ENCODE data around the gene KDM1B. TPM values are rescaled to one million over a fixed set of nuclear protein-coding genes. Genes with fewer than 3 reads are reported as not detected.
"Not testable (repeated sequence)": the region's sequence is repeated elsewhere in the genome, so short reads cannot be mapped to it uniquely, and the experiment has no call there.

The KDM1B gene
- total RNA-seq, 2 experiments from 2014 or later: 17.5 to 18.5 TPM

- Mint-ChIP-seq H3K36me3 (peaks cover 12% of the 10 kb centered on the region), H3K4me1 (ENCODE audit: low read depth) (peaks cover 24% of the 10 kb centered on the region), H3K4me3 (no peak overlapping the region), H3K27ac (no peak overlapping the region), H3K27me3 (no peaks in the 10 kb centered on the region), H3K9me3 (no peaks in the 10 kb centered on the region)
- POLR2A ChIA-PET: no interaction called here
- intact Hi-C loops (cut with micrococcal nuclease): loop anchor here (1.0 to 10.0 kb wide), 3 partner anchors 31 to 361 kb away; partner anchors contain the start of gene NHLRC1
- no peak for DNase-seq
- CTCF ChIA-PET: no interaction called here
These were observed 1.9 kb upstream of the KDM1B start for GRCh38 chr6:18153311-18153703.

GRCh38 chr6:18154507-18155149 lies 594 bp upstream of the KDM1B start, which contains the start of gene TPMT:
TPMT (minus strand) TSS chr6:18155077; CDS start chr6:18149127, 5,950 bp downstream.
- H3K9me3 Mint-ChIP-seq: no peaks in the 10 kb centered on the region
- peaks cover 24% of the 10 kb centered on the region for H3K4me1 Mint-ChIP-seq (ENCODE audit: low read depth)
- H3K36me3 Mint-ChIP-seq: peaks cover 12% of the 10 kb centered on the region
- no peaks in the 10 kb centered on the region for H3K27me3 Mint-ChIP-seq
- H3K27ac Mint-ChIP-seq: peak within 1 kb of the TSS; percentile 87
- POLR2A ChIA-PET: interaction anchor here (0.5 kb wide), 1 partner anchor 61 kb away, joined by 4 read pairs; no protein-coding TSS in a partner anchor
- intact Hi-C loops (cut with micrococcal nuclease): loop anchor here (1.0 to 10.0 kb wide), 6 partner anchors 110 to 554 kb away; partner anchors contain the start of genes DEK and FAM8A1
- DNase-seq: no peak
- CTCF ChIA-PET: interaction anchor here (0.5 kb wide), 1 partner anchor 81 kb away, joined by 4 read pairs; no protein-coding TSS in a partner anchor
- H3K4me3 Mint-ChIP-seq: peak within 1 kb of the TSS; percentile 97

- Mint-ChIP-seq H3K36me3 (peaks cover 17% of the 10 kb centered on the region), H3K4me3 (peak overlapping the region; percentile 97), H3K27ac (peak overlapping the region; percentile 67), H3K27me3 (no peaks in the 10 kb centered on the region), H3K4me1 (ENCODE audit: low read depth) (peaks cover 24% of the 10 kb centered on the region), H3K9me3 (no peaks in the 10 kb centered on the region)
- DNase-seq: peak; percentile 60
- CTCF ChIA-PET: no interaction called here
- POLR2A ChIA-PET: interaction anchor here (0.7 kb wide), 1 partner anchor 9 kb away, joined by 3 read pairs; no protein-coding TSS in a partner anchor
- intact Hi-C loops (cut with micrococcal nuclease): loop anchor here (1.0 to 10.0 kb wide), 7 partner anchors 55 to 556 kb away; partner anchors contain the start of genes DEK and FAM8A1
These were observed 721 bp downstream of the KDM1B start for GRCh38 chr6:18155864-18156421.

GRCh38 chr6:18160911-18161310 lies 5.7 kb downstream of the KDM1B start:
- Mint-ChIP-seq H3K36me3 (peaks cover 38% of the 10 kb centered on the region), H3K4me1 (ENCODE audit: low read depth) (peaks cover 13% of the 10 kb centered on the region), H3K27me3 (no peaks in the 10 kb centered on the region), H3K9me3 (no peaks in the 10 kb centered on the region), H3K4me3 (no peak overlapping the region), H3K27ac (no peak overlapping the region)
- DNase-seq: no peak
- ChIA-PET POLR2A (no interaction called here), CTCF (no interaction called here)
- intact Hi-C loops (cut with micrococcal nuclease): no loop called here

GRCh38 chr6:18161431-18161830 lies 6.2 kb downstream of the KDM1B start:
- Mint-ChIP-seq H3K27ac (peak overlapping the region; percentile 16), H3K36me3 (peaks cover 38% of the 10 kb centered on the region), H3K9me3 (no peaks in the 10 kb centered on the region), H3K4me1 (ENCODE audit: low read depth) (peaks cover 8% of the 10 kb centered on the region), H3K4me3 (no peak overlapping the region), H3K27me3 (no peaks in the 10 kb centered on the region)
- intact Hi-C loops (cut with micrococcal nuclease): no loop called here
- ChIA-PET POLR2A (no interaction called here), CTCF (no interaction called here)
- DNase-seq: no peak

GRCh38 chr6:18162401-18162800 lies 7.2 kb downstream of the KDM1B start:
- intact Hi-C loops (cut with micrococcal nuclease): no loop called here
- Mint-ChIP-seq H3K4me3 (no peak overlapping the region), H3K27ac (no peak overlapping the region), H3K4me1 (ENCODE audit: low read depth) (peaks cover 7% of the 10 kb centered on the region), H3K36me3 (peaks cover 38% of the 10 kb centered on the region), H3K27me3 (no peaks in the 10 kb centered on the region), H3K9me3 (no peaks in the 10 kb centered on the region)
- POLR2A ChIA-PET: no interaction called here
- CTCF ChIA-PET: no interaction called here
- no peak for DNase-seq

- no peaks in the 10 kb centered on the region for H3K27me3 Mint-ChIP-seq
- peaks cover 7% of the 10 kb centered on the region for H3K4me1 Mint-ChIP-seq (ENCODE audit: low read depth)
- H3K36me3 Mint-ChIP-seq: peaks cover 43% of the 10 kb centered on the region
- peaks cover 8% of the 10 kb centered on the region for H3K9me3 Mint-ChIP-seq
- POLR2A ChIA-PET: no interaction called here
- intact Hi-C loops (cut with micrococcal nuclease): no loop called here
- CTCF ChIA-PET: no interaction called here
- H3K4me3 Mint-ChIP-seq: no peak overlapping the region
- H3K27ac Mint-ChIP-seq: no peak overlapping the region
- no peak for DNase-seq
These were observed 10.5 kb downstream of the KDM1B start for GRCh38 chr6:18165751-18166150.

GRCh38 chr6:18166312-18167036 lies 11.3 kb downstream of the KDM1B start:
- H3K4me1 Mint-ChIP-seq (ENCODE audit: low read depth): peaks cover 2% of the 10 kb centered on the region
- intact Hi-C loops (cut with micrococcal nuclease): no loop called here
- H3K27me3 Mint-ChIP-seq: no peaks in the 10 kb centered on the region
- POLR2A ChIA-PET: interaction anchor here (1.4 kb wide), 1 partner anchor 8 kb away, joined by 3 read pairs; no protein-coding TSS in a partner anchor
- no peak overlapping the region for H3K27ac Mint-ChIP-seq
- H3K4me3 Mint-ChIP-seq: no peak overlapping the region
- no peak for DNase-seq
- H3K9me3 Mint-ChIP-seq: peaks cover 8% of the 10 kb centered on the region
- CTCF ChIA-PET: interaction anchor here (0.6 kb wide), 1 partner anchor 45 kb away, joined by 3 read pairs; no protein-coding TSS in a partner anchor
- H3K36me3 Mint-ChIP-seq: peaks cover 41% of the 10 kb centered on the region

GRCh38 chr6:18168264-18168663 lies 13.0 kb downstream of the KDM1B start:
- no peak overlapping the region for H3K27ac Mint-ChIP-seq
- H3K36me3 Mint-ChIP-seq: peaks cover 36% of the 10 kb centered on the region
- H3K4me3 Mint-ChIP-seq: no peak overlapping the region
- intact Hi-C loops (cut with micrococcal nuclease): no loop called here
- H3K4me1 Mint-ChIP-seq (ENCODE audit: low read depth): no peaks in the 10 kb centered on the region
- H3K27me3 Mint-ChIP-seq: no peaks in the 10 kb centered on the region
- ChIA-PET CTCF (no interaction called here), POLR2A (no interaction called here)
- H3K9me3 Mint-ChIP-seq: peaks cover 8% of the 10 kb centered on the region
- no peak for DNase-seq

- no peak overlapping the region for H3K27ac Mint-ChIP-seq
- H3K4me1 Mint-ChIP-seq (ENCODE audit: low read depth): no peaks in the 10 kb centered on the region
- H3K36me3 Mint-ChIP-seq: peaks cover 61% of the 10 kb centered on the region
- DNase-seq: no peak
- intact Hi-C loops (cut with micrococcal nuclease): no loop called here
- ChIA-PET CTCF (no interaction called here), POLR2A (no interaction called here)
- no peaks in the 10 kb centered on the region for H3K27me3 Mint-ChIP-seq
- H3K9me3 Mint-ChIP-seq: peaks cover 8% of the 10 kb centered on the region
- H3K4me3 Mint-ChIP-seq: no peak overlapping the region
These were observed 16.6 kb downstream of the KDM1B start for GRCh38 chr6:18171871-18172270.

- H3K4me1 Mint-ChIP-seq (ENCODE audit: low read depth); H3K27ac Mint-ChIP-seq; CTCF ChIA-PET; H3K27me3 Mint-ChIP-seq; POLR2A ChIA-PET; intact Hi-C loops (cut with micrococcal nuclease); DNase-seq; H3K4me3 Mint-ChIP-seq; H3K9me3 Mint-ChIP-seq: not testable (repeated sequence)
- peaks cover 54% of the 10 kb centered on the region for H3K36me3 Mint-ChIP-seq
These were observed 21.0 kb downstream of the KDM1B start for GRCh38 chr6:18176198-18176597.

GRCh38 chr6:18177286-18177965 lies 22.2 kb downstream of the KDM1B start:
- intact Hi-C loops (cut with micrococcal nuclease): no loop called here
- no peaks in the 10 kb centered on the region for H3K4me1 Mint-ChIP-seq (ENCODE audit: low read depth)
- no peak overlapping the region for H3K4me3 Mint-ChIP-seq
- no peak for DNase-seq
- ChIA-PET POLR2A (no interaction called here), CTCF (no interaction called here)
- peaks cover 47% of the 10 kb centered on the region for H3K36me3 Mint-ChIP-seq
- no peaks in the 10 kb centered on the region for H3K9me3 Mint-ChIP-seq
- no peaks in the 10 kb centered on the region for H3K27me3 Mint-ChIP-seq
- H3K27ac Mint-ChIP-seq: no peak overlapping the region
